Progenitor cell of endocrine pancreas (in vitro differentiated cells): Measurements from ENCODE around the gene CFAP57. TPM values are rescaled to one million over a fixed set of nuclear protein-coding genes. Genes with fewer than 3 reads are reported as not detected.
"Not testable (repeated sequence)": the region's sequence is repeated elsewhere in the genome, so short reads cannot be mapped to it uniquely, and the experiment has no call there.

ENCODE experiments used
- DNase-seq: peaks from one replicate; pipeline ENCODE4 v3.0.0; 2021; ENCODE audit warnings: low spot score; ENCODE audit not compliant: unreplicated experiment
- H3K27ac Mint-ChIP-seq: 2 replicates; pipeline ENCODE4 v1.8.0; 2021; ENCODE audit warnings: mild to moderate bottlenecking, moderate library complexity, mixed read lengths
- H3K27me3 Mint-ChIP-seq: 2 replicates; pipeline ENCODE4 v1.8.0; 2021; ENCODE audit warnings: mixed read lengths
- H3K36me3 Mint-ChIP-seq: 2 replicates; pipeline ENCODE4 v1.8.0; 2022; ENCODE audit warnings: mixed read lengths; ENCODE audit not compliant: insufficient read depth
- H3K4me1 Mint-ChIP-seq: 2 replicates; pipeline ENCODE4 v1.8.0; 2021; ENCODE audit warnings: low read depth, mixed read lengths
- H3K4me3 Mint-ChIP-seq: 2 replicates; pipeline ENCODE4 v1.8.0; 2021; ENCODE audit warnings: low read depth, mild to moderate bottlenecking, moderate library complexity, mixed read lengths
- H3K9me3 Mint-ChIP-seq: 2 replicates; pipeline ENCODE4 v1.8.0; 2021; ENCODE audit warnings: low read depth, mixed read lengths
- total RNA-seq: library from RNA; stranded (reverse); gene quantifications from 2 replicates; pipeline ENCODE4 v1.2.1, GENCODE V29; 2021
- TF ChIP-seq, protein P1 (sequence below): fragments of 200-600 bp; sonication (generic); IDR thresholded peaks from one replicate; pipeline ENCODE4 v1.5.0; 2021; ENCODE audit warnings: antibody characterized with exemption, mild to moderate bottlenecking; ENCODE audit not compliant: unreplicated experiment

CFAP57 gene
- total RNA-seq, 1 donor from 2014 or later, result 2.2 TPM

- DNase-seq, result no peak
- no peak overlapping the region for H3K27ac Mint-ChIP-seq
- no peaks in the 10 kb centered on the region for H3K27me3 Mint-ChIP-seq
- H3K4me3 Mint-ChIP-seq, result no peak overlapping the region
- TF ChIP-seq, protein P1, sequence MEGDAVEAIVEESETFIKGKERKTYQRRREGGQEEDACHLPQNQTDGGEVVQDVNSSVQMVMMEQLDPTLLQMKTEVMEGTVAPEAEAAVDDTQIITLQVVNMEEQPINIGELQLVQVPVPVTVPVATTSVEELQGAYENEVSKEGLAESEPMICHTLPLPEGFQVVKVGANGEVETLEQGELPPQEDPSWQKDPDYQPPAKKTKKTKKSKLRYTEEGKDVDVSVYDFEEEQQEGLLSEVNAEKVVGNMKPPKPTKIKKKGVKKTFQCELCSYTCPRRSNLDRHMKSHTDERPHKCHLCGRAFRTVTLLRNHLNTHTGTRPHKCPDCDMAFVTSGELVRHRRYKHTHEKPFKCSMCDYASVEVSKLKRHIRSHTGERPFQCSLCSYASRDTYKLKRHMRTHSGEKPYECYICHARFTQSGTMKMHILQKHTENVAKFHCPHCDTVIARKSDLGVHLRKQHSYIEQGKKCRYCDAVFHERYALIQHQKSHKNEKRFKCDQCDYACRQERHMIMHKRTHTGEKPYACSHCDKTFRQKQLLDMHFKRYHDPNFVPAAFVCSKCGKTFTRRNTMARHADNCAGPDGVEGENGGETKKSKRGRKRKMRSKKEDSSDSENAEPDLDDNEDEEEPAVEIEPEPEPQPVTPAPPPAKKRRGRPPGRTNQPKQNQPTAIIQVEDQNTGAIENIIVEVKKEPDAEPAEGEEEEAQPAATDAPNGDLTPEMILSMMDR, result no peak
- H3K9me3 Mint-ChIP-seq, result peaks cover 8% of the 10 kb centered on the region
- peaks cover 10% of the 10 kb centered on the region for H3K4me1 Mint-ChIP-seq
- H3K36me3 Mint-ChIP-seq, result no peaks in the 10 kb centered on the region
Measured at GRCh38 chr1:43203859-43204258, 31.7 kb downstream of the CFAP57 start.

DNA sequence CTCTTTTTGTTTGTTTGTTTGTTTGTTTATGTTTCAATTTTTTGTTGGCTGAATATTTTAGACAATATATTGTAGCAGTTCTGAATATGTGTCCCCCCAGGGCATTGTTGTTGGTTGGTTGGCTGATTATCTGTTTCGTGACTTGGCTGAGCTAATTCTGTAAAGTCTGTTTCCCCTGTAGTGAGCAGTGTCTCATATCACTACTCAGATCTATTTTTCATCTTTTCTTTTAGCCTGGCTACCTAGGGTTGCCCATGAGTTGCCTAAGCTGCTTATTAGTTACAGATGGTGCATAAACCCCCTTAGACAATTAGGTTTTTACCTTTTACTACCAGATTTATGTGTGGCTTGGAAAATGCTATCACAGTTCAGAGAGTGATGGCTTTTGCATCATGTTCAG is 32.3 kb downstream of the CFAP57 start:
- H3K27ac Mint-ChIP-seq, result no peak overlapping the region
- no peaks in the 10 kb centered on the region for H3K27me3 Mint-ChIP-seq
- no peak overlapping the region for H3K4me3 Mint-ChIP-seq
- peaks cover 8% of the 10 kb centered on the region for H3K9me3 Mint-ChIP-seq
- H3K36me3 Mint-ChIP-seq, result no peaks in the 10 kb centered on the region
- H3K4me1 Mint-ChIP-seq, result peaks cover 10% of the 10 kb centered on the region
- TF ChIP-seq, protein P1, result no peak
- no peak for DNase-seq

DNA sequence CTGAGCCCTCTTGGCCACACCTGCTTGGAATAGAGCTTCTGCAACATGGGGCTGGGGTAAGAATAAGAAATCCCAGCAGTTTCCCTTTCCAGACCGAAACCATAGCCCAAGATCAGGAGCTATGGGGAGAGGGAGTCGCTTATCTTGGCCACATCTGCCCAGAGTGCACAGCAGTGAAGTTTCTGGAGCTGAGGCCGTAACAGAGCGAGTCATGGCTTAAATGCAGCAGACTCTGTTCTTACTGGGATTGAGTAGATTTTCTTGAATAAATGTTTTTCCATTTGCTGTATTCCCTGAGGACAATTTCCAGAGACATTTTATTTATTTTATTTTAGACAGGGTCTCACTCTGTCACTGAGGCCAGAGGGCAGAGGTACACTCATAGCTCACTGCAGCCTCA is 33.5 kb downstream of the CFAP57 start:
- Mint-ChIP-seq H3K4me3 (no peak overlapping the region), H3K27ac (no peak overlapping the region), H3K36me3 (no peaks in the 10 kb centered on the region), H3K9me3 (peaks cover 8% of the 10 kb centered on the region), H3K27me3 (no peaks in the 10 kb centered on the region), H3K4me1 (peaks cover 10% of the 10 kb centered on the region)
- DNase-seq, result no peak
- TF ChIP-seq, protein P1, result no peak

DNA sequence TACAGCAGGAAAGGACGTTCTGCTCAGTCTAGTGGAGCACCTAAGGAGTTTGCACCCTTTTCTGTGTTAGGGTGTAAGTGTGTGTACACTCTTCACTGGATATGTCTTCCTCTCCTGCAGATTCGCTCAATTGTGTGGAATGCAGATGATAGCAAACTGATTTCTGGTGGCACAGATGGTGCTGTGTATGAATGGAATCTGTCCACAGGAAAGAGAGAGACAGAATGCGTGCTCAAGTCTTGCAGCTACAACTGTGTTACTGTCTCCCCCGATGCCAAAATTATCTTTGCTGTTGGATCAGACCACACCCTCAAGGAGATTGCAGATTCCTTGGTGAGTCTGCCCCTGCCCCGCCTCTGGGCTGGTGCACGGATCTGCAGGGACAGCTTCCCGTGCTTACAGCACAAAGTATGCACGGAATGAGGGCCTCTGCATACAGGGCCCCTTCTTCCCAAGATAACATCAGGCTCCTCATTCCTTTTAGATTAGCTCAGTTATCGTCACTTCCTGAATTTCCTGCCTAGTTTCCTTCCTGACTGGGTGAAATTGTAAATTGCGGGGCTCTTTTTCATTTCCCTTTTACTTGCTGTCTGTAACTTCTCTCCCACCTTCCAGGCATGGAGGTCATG is 34.6 kb downstream of the CFAP57 start:
- TF ChIP-seq, protein P1, result no peak
- no peaks in the 10 kb centered on the region for H3K36me3 Mint-ChIP-seq
- H3K27ac Mint-ChIP-seq, result peak overlapping the region; percentile 94
- no peaks in the 10 kb centered on the region for H3K27me3 Mint-ChIP-seq
- no peak overlapping the region for H3K4me3 Mint-ChIP-seq
- H3K9me3 Mint-ChIP-seq, result peaks cover 8% of the 10 kb centered on the region
- no peak for DNase-seq
- peaks cover 10% of the 10 kb centered on the region for H3K4me1 Mint-ChIP-seq

DNA sequence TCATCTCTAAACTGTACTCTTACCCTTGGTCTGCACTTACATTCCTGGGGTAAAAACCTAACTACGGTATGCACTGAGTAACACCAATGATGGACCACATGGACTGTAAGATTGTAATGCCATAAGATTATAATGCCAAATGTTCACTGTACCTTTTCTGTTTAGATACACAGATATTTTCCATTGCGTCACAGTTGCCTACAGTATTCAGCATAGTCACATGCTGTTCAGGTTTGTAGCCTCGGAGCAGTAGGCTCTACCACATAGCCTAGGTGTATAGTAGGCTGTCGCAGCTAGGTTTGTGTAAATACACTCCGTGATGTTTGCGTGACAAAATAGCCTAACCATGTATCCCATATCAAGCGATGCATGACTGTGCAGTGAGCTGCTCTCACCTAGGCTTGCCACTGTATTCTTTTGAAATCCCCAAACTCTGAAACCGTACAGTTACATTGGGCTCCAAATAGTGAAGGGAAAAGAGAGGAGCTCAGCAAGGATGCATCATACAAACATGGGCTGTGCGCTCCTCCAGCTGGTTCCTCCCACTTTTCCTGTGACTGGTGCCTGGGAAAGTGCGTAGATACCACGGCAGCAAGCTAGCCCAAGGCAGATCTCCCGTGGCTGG is 35.2 kb downstream of the CFAP57 start:
- Mint-ChIP-seq H3K4me1 (peaks cover 10% of the 10 kb centered on the region), H3K36me3 (no peaks in the 10 kb centered on the region), H3K27ac (peak overlapping the region; percentile 94), H3K9me3 (peaks cover 8% of the 10 kb centered on the region), H3K4me3 (no peak overlapping the region), H3K27me3 (no peaks in the 10 kb centered on the region)
- TF ChIP-seq, protein P1, result no peak
- DNase-seq, result no peak

DNA sequence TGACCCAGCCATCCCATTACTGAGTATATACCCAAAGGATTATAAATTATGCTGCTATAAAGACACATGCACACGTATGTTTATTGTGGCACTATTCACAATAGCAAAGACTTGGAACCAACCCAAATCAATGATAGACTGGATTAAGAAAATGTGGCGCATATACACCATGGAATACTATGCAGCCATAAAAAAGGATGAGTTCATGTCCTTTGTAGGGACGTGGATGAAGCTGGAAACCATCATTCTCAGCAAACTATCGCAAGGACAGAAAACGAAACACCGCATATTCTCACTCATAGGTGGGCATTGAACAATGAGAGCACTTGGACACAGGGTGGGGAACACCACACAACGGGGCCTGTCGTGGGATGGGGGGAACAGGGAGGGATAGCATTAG is 36.1 kb downstream of the CFAP57 start:
- not testable (repeated sequence) for H3K27ac Mint-ChIP-seq, H3K9me3 Mint-ChIP-seq, H3K4me3 Mint-ChIP-seq, H3K27me3 Mint-ChIP-seq, DNase-seq, H3K36me3 Mint-ChIP-seq
- H3K4me1 Mint-ChIP-seq, result peaks cover 10% of the 10 kb centered on the region
